AG04450 (cell line): ENCODE measurements around the gene RAD1. TPM values are rescaled to one million over a fixed set of nuclear protein-coding genes. Genes with fewer than 3 reads are reported as not detected.

ENCODE experiments used
- CTCF ChIA-PET: fragments of 300-600, 350-600 bp; formaldehyde crosslinking; extraction: SDS; loops from one replicate; lab custom pipeline; 2022; ENCODE audit warnings: antibody characterized with exemption, inconsistent platforms; lab: Charles Lee
- POLR2A ChIA-PET: fragments of 350-600 bp; formaldehyde crosslinking; extraction: SDS; loops from one replicate; lab custom pipeline; 2021; ENCODE audit warnings: antibody characterized with exemption, inconsistent platforms; lab: Yijun Ruan, JAX
- DNase-seq: peaks from one replicate; pipeline ENCODE4 v3.0.0-alpha.2; 2011; ENCODE audit warnings: low read depth, low spot score
- H3K27ac ChIP-seq: one replicate; pipeline ENCODE4 v1.5.1; 2012; ENCODE audit warnings: low read depth, low read length, control low read depth
- H3K27me3 ChIP-seq: one replicate; pipeline ENCODE4 v1.6.0; 2012; ENCODE audit warnings: low read length; ENCODE audit not compliant: control insufficient read depth, insufficient read depth
- H3K4me3 ChIP-seq: 2 replicates; pipeline ENCODE4 v1.5.1; 2011; ENCODE audit warnings: mild to moderate bottlenecking, low read depth, low read length, control low read depth
- H3K9me3 ChIP-seq: 2 replicates; pipeline ENCODE4 v1.5.1; 2012; ENCODE audit warnings: low read length; ENCODE audit not compliant: control insufficient read depth, insufficient read depth
- CTCF ChIP-seq: IDR thresholded peaks from 2 replicates; pipeline ENCODE4 v1.5.1; 2011; ENCODE audit warnings: low read depth, low read length, control low read depth, inconsistent platforms
- polyA plus RNA-seq: library from polyadenylated mRNA; depleted of rRNA; stranded (reverse); fragments of >200 nt; gene quantifications from 2 replicates; pipeline ENCODE4 v1.2.3, GENCODE V29; 2011

RAD1 gene
- polyA plus RNA-seq, 1 experiment, result 40.9 TPM

GRCh38 chr5:34898258-34898895 is 16.9 kb downstream of the RAD1 start:
- POLR2A ChIA-PET, result no interaction called here
- H3K4me3 ChIP-seq, result no peak overlapping the region
- no peak overlapping the region for H3K27ac ChIP-seq
- peak; percentile 92 for TF ChIP-seq CTCF
- no peaks in the 10 kb centered on the region for H3K9me3 ChIP-seq
- DNase-seq, result peak; percentile 49
- CTCF ChIA-PET, result interaction anchor here (0.6 to 5.8 kb wide), 34 partner anchors 8 to 422 kb away, joined by 3 to 152 read pairs (median 5); partner anchors contain the start of genes BRIX1, RAD1 and RAI14
- no peaks in the 10 kb centered on the region for H3K27me3 ChIP-seq

GRCh38 chr5:34897646-34898045 is 17.7 kb downstream of the RAD1 start:
- H3K27ac ChIP-seq, result no peak overlapping the region
- no peak overlapping the region for H3K4me3 ChIP-seq
- CTCF ChIA-PET, result interaction anchor here (0.8 to 5.8 kb wide), 22 partner anchors 11 to 422 kb away, joined by 3 to 152 read pairs (median 8); partner anchors contain the start of genes BRIX1, RAD1 and RAI14
- no peak for TF ChIP-seq CTCF
- POLR2A ChIA-PET, result no interaction called here
- H3K9me3 ChIP-seq, result no peaks in the 10 kb centered on the region
- no peaks in the 10 kb centered on the region for H3K27me3 ChIP-seq
- DNase-seq, result no peak

GRCh38 chr5:34895641-34896419 is 19.5 kb downstream of the RAD1 start:
- Histone ChIP-seq H3K27ac (no peak overlapping the region), H3K9me3 (no peaks in the 10 kb centered on the region), H3K4me3 (no peak overlapping the region), H3K27me3 (no peaks in the 10 kb centered on the region)
- no peak for DNase-seq
- no peak for TF ChIP-seq CTCF
- POLR2A ChIA-PET, result no interaction called here
- CTCF ChIA-PET, result interaction anchor here (0.6 to 5.8 kb wide), 6 partner anchors 15 to 420 kb away, joined by 3 to 152 read pairs (median 3); no protein-coding TSS in a partner anchor

GRCh38 chr5:34894716-34895115 is 20.6 kb downstream of the RAD1 start:
- no peak overlapping the region for H3K4me3 ChIP-seq
- H3K27ac ChIP-seq, result no peak overlapping the region
- no peaks in the 10 kb centered on the region for H3K27me3 ChIP-seq
- POLR2A ChIA-PET, result no interaction called here
- CTCF ChIA-PET, result interaction anchor here (1.0 to 1.6 kb wide), 3 partner anchors 372 to 419 kb away, joined by 3 to 5 read pairs (median 5); no protein-coding TSS in a partner anchor
- no peak for TF ChIP-seq CTCF
- DNase-seq, result no peak
- H3K9me3 ChIP-seq, result no peaks in the 10 kb centered on the region

- H3K27ac ChIP-seq, result no peak overlapping the region
- no peak for TF ChIP-seq CTCF
- no peak overlapping the region for H3K4me3 ChIP-seq
- H3K27me3 ChIP-seq, result no peaks in the 10 kb centered on the region
- CTCF ChIA-PET, result interaction anchor here (1.0 to 1.4 kb wide), 2 partner anchors 14 to 406 kb away, joined by 4 read pairs; no protein-coding TSS in a partner anchor
- DNase-seq, result no peak
- no peaks in the 10 kb centered on the region for H3K9me3 ChIP-seq
- POLR2A ChIA-PET, result no interaction called here
Observed at GRCh38 chr5:34892414-34892813, 22.9 kb downstream of the RAD1 start.
